H1 (cell line): ENCODE results near the gene CEMIP2. TPM values are rescaled to one million over a fixed set of nuclear protein-coding genes. Genes with fewer than 3 reads are reported as not detected.
A peak's percentile ranks its signal among the peaks of the same experiment; 100 is the strongest.

Experiments used
- BCL11A ChIP-seq, 2 experiments: IDR thresholded peaks; one replicate each; pipeline ENCODE4 v1.6.1; 2011; ENCODE audit warnings: low read depth in 2 of 2, low read length in 2 of 2, mild to moderate bottlenecking in 2 of 2
- BRCA1 ChIP-seq: IDR thresholded peaks from 2 replicates; pipeline ENCODE4 v1.6.1; 2012; ENCODE audit warnings: low read depth, low read length, improper control_type of control experiment
- CBX5 ChIP-seq: fragments of 300-800, 300-1000 bp; sonication (generic); IDR thresholded peaks from 2 replicates; pipeline ENCODE4 v1.7.1; 2016; ENCODE audit warnings: antibody characterized with exemption, low read length, low read depth
- CBX8 ChIP-seq: fragments of 300-800, 300-1000 bp; sonication (generic); IDR thresholded peaks from 2 replicates; pipeline ENCODE4 v1.7.1; 2016; ENCODE audit warnings: low read depth, low read length, borderline replicate concordance
- CEBPB ChIP-seq: IDR thresholded peaks from 2 replicates; pipeline ENCODE4 v1.6.1; 2012; ENCODE audit warnings: low read depth, low read length
- CHD1 ChIP-seq: IDR thresholded peaks from 2 replicates; pipeline ENCODE4 v1.6.1; 2012; ENCODE audit warnings: low read depth, low read length, improper control_type of control experiment
- CTBP2 ChIP-seq: IDR thresholded peaks from 2 replicates; pipeline ENCODE4 v1.7.0; 2011; ENCODE audit warnings: borderline replicate concordance, mild to moderate bottlenecking, moderate library complexity, mixed read lengths, low read length; ENCODE audit not compliant: insufficient read depth, insufficient read length
- EZH2 ChIP-seq: fragments of 200-600 bp; sonication (generic); IDR thresholded peaks from 2 replicates; pipeline ENCODE4 v1.7.1; 2012; ENCODE audit warnings: low read depth, mild to moderate bottlenecking, moderate library complexity, low read length, inconsistent platforms; ENCODE audit not compliant: severe bottlenecking
- JUN ChIP-seq: IDR thresholded peaks from 2 replicates; pipeline ENCODE4 v1.6.1; 2011; ENCODE audit warnings: low read depth, mild to moderate bottlenecking, improper control_type of control experiment, low read length
- KDM4A ChIP-seq: IDR thresholded peaks from one replicate; pipeline ENCODE4 v1.7.1; 2012; ENCODE audit warnings: low read depth, mild to moderate bottlenecking, moderate library complexity, low read length, inconsistent platforms; ENCODE audit not compliant: severe bottlenecking
- MAFK ChIP-seq: IDR thresholded peaks from 2 replicates; pipeline ENCODE4 v1.6.1; 2012; ENCODE audit warnings: low read depth, mild to moderate bottlenecking, improper control_type of control experiment, low read length
- NANOG ChIP-seq: IDR thresholded peaks from 2 replicates; pipeline ENCODE4 v1.6.1; 2011; ENCODE audit warnings: low read length, low read depth, mild to moderate bottlenecking, inconsistent platforms; ENCODE audit not compliant: insufficient read depth, poor library complexity, severe bottlenecking
- POLR2AphosphoS5 ChIP-seq: IDR thresholded peaks from 2 replicates; pipeline ENCODE4 v1.6.1; 2011; ENCODE audit warnings: low read depth, low read length
- RXRA ChIP-seq: IDR thresholded peaks from 2 replicates; pipeline ENCODE4 v1.6.1; 2011; ENCODE audit warnings: low read depth, mild to moderate bottlenecking, low read length, moderate library complexity; ENCODE audit not compliant: insufficient read depth
- SIX5 ChIP-seq: IDR thresholded peaks from 2 replicates; pipeline ENCODE4 v1.6.1; 2011; ENCODE audit warnings: mild to moderate bottlenecking, low read depth, low read length
- SP1 ChIP-seq: IDR thresholded peaks from 2 replicates; pipeline ENCODE4 v1.6.1; 2011; ENCODE audit warnings: low read depth, low read length
- polyA plus RNA-seq, 7 experiments: library from polyadenylated mRNA; depleted of rRNA in 3 of 7; stranded (reverse) in 5 of 7; unstranded in 2 of 7; fragments of >200 nt in 5 of 7; fragments of 200-250 nt in 2 of 7; gene quantifications; 1 replicate in 5 of 7; 2 replicates in 1 of 7; 4 replicates in 1 of 7; pipeline versions ENCODE4 v1.2.1 to v1.2.3, GENCODE V29; 2011 to 2013; ENCODE audit warnings: missing spikeins in 2 of 7, mixed read lengths in 2 of 7
- total RNA-seq: library from RNA; stranded (reverse); fragmentation: NEBNext Ultra II Directional; extraction: Animal tissue kit (Norgen Biotek cat#: 25700); gene quantifications from 2 replicates; pipeline ENCODE4 v1.2.1, GENCODE V29; 2021
- TF ChIP-seq, protein P1 (sequence below): IDR thresholded peaks from 2 replicates; pipeline ENCODE4 v1.6.1; 2012; ENCODE audit warnings: inconsistent platforms

Gene CEMIP2
- total and polyA plus RNA-seq, 2 of the 8 experiments (the other 6 are each of a cell fraction or from before 2014, with no cell fraction given): 25.2 to 52.1 TPM

DNA sequence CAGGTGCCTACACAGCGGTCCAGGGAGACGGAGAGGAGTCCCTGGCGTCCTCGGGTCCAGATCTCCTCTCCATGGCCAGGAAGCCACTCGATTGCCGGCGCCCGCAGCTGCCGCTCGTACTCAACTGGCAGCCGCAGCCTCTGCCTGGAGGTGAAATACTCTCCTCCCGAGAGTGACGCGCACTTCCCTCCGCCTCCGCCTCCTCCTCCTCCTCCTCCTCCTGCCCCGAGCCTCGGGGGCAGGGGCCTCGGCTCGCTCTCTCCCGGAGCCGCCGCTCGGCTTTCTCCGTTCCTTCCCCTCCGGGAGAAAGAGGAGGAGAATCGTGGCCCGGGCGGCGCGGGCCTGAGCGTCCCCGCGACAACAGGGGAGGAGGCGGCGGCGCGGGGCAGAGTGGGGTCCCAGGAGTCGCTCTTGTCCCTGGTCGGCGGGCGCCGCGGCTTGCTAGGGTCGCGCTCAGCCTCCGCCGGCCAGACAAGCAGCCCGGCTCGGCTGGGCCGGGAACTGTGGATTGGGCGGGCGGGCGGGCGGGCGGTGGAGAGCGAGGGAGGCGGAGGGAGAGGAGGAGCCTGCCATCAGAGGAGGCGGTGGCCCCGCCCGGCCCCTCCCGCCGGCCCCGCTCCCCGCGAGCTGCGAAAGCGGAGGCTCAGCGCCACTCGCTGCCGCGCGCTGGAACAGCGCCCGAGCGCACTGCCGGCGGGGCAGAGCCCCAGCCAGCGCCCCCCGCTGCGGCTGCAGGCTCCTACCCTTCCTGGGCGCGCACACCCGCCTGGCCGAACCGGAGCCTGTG is at the start of gene CEMIP2 (continued):
- TF ChIP-seq MAFK (no peak), NANOG (no peak), RXRA (no peak), KDM4A (peak; percentile 39), CEBPB (no peak), CHD1 (no peak), JUN (no peak), EZH2 (no peak), BRCA1 (no peak), BCL11A (IDR thresholded peaks at IDR 0.05; ENCODE audit: low read depth in 2 of 2, low read length in 2 of 2) (no peak), CBX5 (no peak), SP1 (0 out of 2 replicates have a peak, but pooled peaks have one; percentile 24), POLR2AphosphoS5 (peak; percentile 94), CTBP2 (no peak), SIX5 (no peak), CBX8 (no peak)
- TF ChIP-seq, protein P1, sequence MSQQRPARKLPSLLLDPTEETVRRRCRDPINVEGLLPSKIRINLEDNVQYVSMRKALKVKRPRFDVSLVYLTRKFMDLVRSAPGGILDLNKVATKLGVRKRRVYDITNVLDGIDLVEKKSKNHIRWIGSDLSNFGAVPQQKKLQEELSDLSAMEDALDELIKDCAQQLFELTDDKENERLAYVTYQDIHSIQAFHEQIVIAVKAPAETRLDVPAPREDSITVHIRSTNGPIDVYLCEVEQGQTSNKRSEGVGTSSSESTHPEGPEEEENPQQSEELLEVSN: no peak
